ENCODE measurements around the gene SUGCT.

- TF ChIP-seq CTCF (conservative IDR thresholded peaks at IDR 0.05; ENCODE audit: low read length) (no peak), EZH2phosphoT487 (IDR thresholded peaks at IDR 0.05; ENCODE audit: borderline replicate concordance) (no peak)
These were observed 746.7 kb downstream of the SUGCT start for GRCh38 chr7:40881405-40881926.
